ENCODE data around the gene NAGPA.

Gene NAGPA

DNA sequence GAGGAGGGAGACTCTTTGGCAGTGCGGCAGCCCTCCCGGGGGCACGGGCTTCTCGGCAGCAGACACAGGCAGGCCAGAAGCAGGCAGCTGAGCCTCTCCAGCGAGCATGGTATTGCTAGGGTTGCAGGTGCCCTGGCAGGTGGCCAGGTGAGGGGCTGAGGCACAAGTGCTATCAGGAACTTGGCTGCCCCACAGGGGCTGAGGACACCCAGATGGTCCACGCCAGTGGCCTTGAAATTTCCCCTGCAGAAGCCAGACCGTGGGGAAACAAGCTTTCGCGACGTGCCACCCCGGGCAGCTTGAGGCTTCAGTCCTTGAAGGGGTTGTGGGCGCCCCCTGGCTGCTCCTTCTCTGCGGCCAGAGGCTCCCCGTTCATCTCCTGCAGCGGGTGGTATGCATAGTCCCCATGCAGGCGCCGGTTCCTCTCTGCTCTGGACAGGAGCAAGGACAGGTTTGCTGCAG lies 8.5 kb downstream of the NAGPA start:
- no peak for TF ChIP-seq FOXP2 (optimal IDR thresholded peaks at IDR 0.05; ENCODE audit: borderline replicate concordance, extremely low read depth, extremely low read length, insufficient read depth)
- no peak for TF ChIP-seq SIN3A (IDR thresholded peaks at IDR 0.05; ENCODE audit: borderline replicate concordance, insufficient read depth, low read length)
- no peak for TF ChIP-seq REST (IDR thresholded peaks at IDR 0.05; ENCODE audit: insufficient read depth in 1 of 2, low read depth in 2 of 2, low read length in 2 of 2)
- no peak for TF ChIP-seq POLR2AphosphoS5 (IDR thresholded peaks at IDR 0.05; ENCODE audit: low read depth, low read length)
- TF ChIP-seq TAF1 (IDR thresholded peaks at IDR 0.05; ENCODE audit: borderline replicate concordance, insufficient read depth, low read length) = no peak

GRCh38 chr16:5024632-5025031 lies 9.1 kb downstream of the NAGPA start:
- no peak for TF ChIP-seq SIN3A (IDR thresholded peaks at IDR 0.05; ENCODE audit: borderline replicate concordance, insufficient read depth, low read length)
- TF ChIP-seq POLR2AphosphoS5 (IDR thresholded peaks at IDR 0.05; ENCODE audit: low read depth, low read length) = no peak
- TF ChIP-seq REST (IDR thresholded peaks at IDR 0.05; ENCODE audit: insufficient read depth in 1 of 2, low read depth in 2 of 2, low read length in 2 of 2) = no peak
- no peak for TF ChIP-seq TAF1 (IDR thresholded peaks at IDR 0.05; ENCODE audit: borderline replicate concordance, insufficient read depth, low read length)
- no peak for TF ChIP-seq FOXP2 (optimal IDR thresholded peaks at IDR 0.05; ENCODE audit: borderline replicate concordance, extremely low read depth, extremely low read length, insufficient read depth)

- TF ChIP-seq POLR2AphosphoS5 (IDR thresholded peaks at IDR 0.05; ENCODE audit: low read depth, low read length) (no peak), SIN3A (IDR thresholded peaks at IDR 0.05; ENCODE audit: borderline replicate concordance, insufficient read depth, low read length) (no peak), TAF1 (IDR thresholded peaks at IDR 0.05; ENCODE audit: borderline replicate concordance, insufficient read depth, low read length) (no peak), FOXP2 (optimal IDR thresholded peaks at IDR 0.05; ENCODE audit: borderline replicate concordance, extremely low read depth, extremely low read length, insufficient read depth) (no peak), REST (IDR thresholded peaks at IDR 0.05; ENCODE audit: insufficient read depth in 1 of 2, low read depth in 2 of 2, low read length in 2 of 2) (no peak)
Measured at GRCh38 chr16:5022521-5022920, 11.2 kb downstream of the NAGPA start.

- no peak for TF ChIP-seq FOXP2 (optimal IDR thresholded peaks at IDR 0.05; ENCODE audit: borderline replicate concordance, extremely low read depth, extremely low read length, insufficient read depth)
Measured at GRCh38 chr16:5020551-5020950, 13.2 kb downstream of the NAGPA start.

DNA sequence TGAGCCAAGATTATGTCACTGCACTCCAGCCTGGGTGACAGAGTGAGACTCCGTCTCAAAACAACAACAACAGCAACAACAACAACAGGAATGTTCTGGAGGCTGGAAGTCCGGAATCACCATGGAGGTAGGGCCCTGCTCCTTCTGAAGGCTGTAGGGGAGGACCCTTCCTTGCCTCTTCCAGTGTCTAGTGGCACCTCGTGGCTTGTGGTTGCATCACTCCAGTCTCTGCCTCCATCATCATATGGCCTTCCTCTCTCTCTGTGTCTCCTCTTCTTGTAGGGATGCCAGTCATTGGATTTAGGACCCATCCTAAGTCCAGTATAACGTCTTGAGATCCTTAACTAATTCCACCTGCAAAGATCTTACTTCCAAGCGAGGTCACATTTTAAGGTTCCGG lies 14.0 kb downstream of the NAGPA start:
- TF ChIP-seq FOXP2 (optimal IDR thresholded peaks at IDR 0.05; ENCODE audit: borderline replicate concordance, extremely low read depth, extremely low read length, insufficient read depth) = no peak
- TF ChIP-seq TAF1 (IDR thresholded peaks at IDR 0.05; ENCODE audit: borderline replicate concordance, insufficient read depth, low read length) = no peak
- no peak for TF ChIP-seq REST (IDR thresholded peaks at IDR 0.05; ENCODE audit: insufficient read depth in 1 of 2, low read depth in 2 of 2, low read length in 2 of 2)
- TF ChIP-seq SIN3A (IDR thresholded peaks at IDR 0.05; ENCODE audit: borderline replicate concordance, insufficient read depth, low read length) = no peak
- TF ChIP-seq POLR2AphosphoS5 (IDR thresholded peaks at IDR 0.05; ENCODE audit: low read depth, low read length) = no peak
